Measurements from ENCODE around the gene SUFU.

The SUFU gene

DNA sequence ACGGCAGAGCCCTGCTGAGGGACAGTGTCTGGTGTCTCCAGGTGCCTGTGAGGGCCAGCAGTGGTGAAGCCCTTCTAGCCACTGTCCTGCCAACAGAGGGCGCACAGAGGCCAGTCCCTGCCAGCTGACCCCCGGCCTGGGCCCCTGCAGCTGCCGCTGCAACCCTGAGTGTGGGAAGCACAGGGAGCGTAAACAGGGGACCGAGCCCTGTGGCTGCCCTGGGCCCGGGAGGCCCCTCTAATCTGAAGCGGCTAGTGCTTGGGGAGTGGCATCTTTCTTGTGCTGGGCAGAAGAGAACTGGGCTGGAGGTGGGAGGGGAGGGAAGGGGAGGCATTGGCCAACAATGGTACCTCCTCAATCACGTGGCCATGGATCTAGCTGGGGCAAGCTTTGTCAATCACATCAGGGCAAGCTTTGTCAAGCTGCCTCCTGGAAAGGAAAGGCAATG is 175.1 kb downstream of the SUFU start:
- in situ Hi-C loops (cut with HindIII; ENCODE audit: low sequenced_read_pairs) = loop anchor here (5.0 kb wide), 1 partner anchor 33 kb away; the partner anchor contains the start of genes ARL3 and SFXN2

DNA sequence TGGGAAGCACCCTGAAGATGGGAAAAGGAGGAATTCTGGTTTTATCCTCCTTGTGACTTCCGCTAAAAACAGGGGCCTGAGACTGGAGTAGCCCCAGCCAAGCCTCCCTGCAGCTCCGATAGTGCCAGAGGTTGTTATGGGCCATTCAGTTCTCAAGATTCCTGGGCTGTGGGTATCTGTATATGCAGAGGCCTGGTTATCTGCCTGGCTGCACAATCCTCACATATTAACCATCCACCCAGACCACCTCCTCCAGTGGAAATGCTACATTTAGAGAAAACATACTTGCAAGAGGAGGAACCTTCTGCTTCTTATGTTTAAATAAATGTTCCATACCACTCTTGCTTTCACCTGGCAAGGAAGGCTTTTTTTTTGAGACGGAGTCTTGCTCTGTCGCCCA is 175.8 kb downstream of the SUFU start:
- in situ Hi-C loops (cut with HindIII; ENCODE audit: low sequenced_read_pairs) = loop anchor here (5.0 kb wide), 1 partner anchor 33 kb away; the partner anchor contains the start of genes ARL3 and SFXN2

- in situ Hi-C loops (cut with HindIII; ENCODE audit: low sequenced_read_pairs) = no loop called here
Measured at GRCh38 chr10:102681696-102682095, 177.9 kb downstream of the SUFU start.

- in situ Hi-C loops (cut with HindIII; ENCODE audit: low sequenced_read_pairs) = no loop called here
Measured at GRCh38 chr10:102682416-102682815, 178.6 kb downstream of the SUFU start.

DNA sequence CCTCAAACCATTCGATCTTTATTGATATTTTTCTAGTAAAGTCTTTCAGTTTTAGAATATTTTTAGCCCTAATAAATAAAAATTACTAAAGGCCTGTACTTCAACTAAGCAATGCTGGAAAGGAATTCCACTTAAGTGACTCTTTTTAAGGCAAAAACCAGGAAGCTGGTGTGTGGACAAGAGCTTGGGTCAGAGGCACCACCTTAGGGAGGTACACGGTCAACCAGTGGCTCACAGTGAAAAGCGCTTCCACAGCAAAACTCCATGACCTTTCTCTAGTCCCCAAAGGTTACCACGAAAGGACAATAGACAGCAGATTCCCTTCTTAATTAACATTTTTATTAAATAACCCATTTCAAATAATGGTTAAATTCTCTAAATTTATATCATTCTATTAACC is 179.2 kb downstream of the SUFU start:
- in situ Hi-C loops (cut with HindIII; ENCODE audit: low sequenced_read_pairs) = no loop called here
